Uterus (tissue), 4 donors: ENCODE measurements around the gene SYCE3. TPM values are rescaled to one million over a fixed set of nuclear protein-coding genes. Genes with fewer than 3 reads are reported as not detected.

Source experiments
- DNase-seq, 2 donors: peaks; one replicate each; pipeline ENCODE4 v3.0.0-alpha.2; 2019 to 2020
- H3K27ac ChIP-seq, 2 donors: fragments of 200-600 bp; sonication (generic); 1 replicate in 1 of 2; 2 replicates in 1 of 2; pipeline ENCODE4 v1.5.1; 2016 to 2018
- H3K27me3 ChIP-seq, 2 donors: fragments of 200-600 bp; sonication (generic); one replicate each; pipeline ENCODE4 v1.5.1; 2018 to 2019; ENCODE audit warnings: control low read depth in 1 of 2
- H3K36me3 ChIP-seq, 2 donors: fragments of 200-600 bp; sonication (generic); one replicate each; pipeline ENCODE4 v1.5.1; 2019; ENCODE audit warnings: control low read depth in 1 of 2
- H3K4me1 ChIP-seq, 2 donors: fragments of 200-600 bp; sonication (generic); one replicate each; pipeline ENCODE4 v1.5.1; 2018 to 2019; ENCODE audit warnings: control low read depth in 1 of 2
- H3K4me3 ChIP-seq, 2 donors: fragments of 200-600 bp; sonication (generic); 1 replicate in 1 of 2; 2 replicates in 1 of 2; pipeline ENCODE4 v1.5.1; 2018 to 2019; ENCODE audit warnings: mild to moderate bottlenecking in 1 of 2
- H3K9me3 ChIP-seq, 2 donors: fragments of 200-600 bp; sonication (generic); one replicate each; pipeline ENCODE4 v1.5.1; 2019; ENCODE audit warnings: control low read depth in 1 of 2
- POLR2A ChIP-seq, 2 donors: fragments of 450-650 bp; IDR thresholded peaks; one replicate each; pipeline ENCODE4 v1.6.1; 2016; ENCODE audit warnings: antibody characterized with exemption in 2 of 2, mild to moderate bottlenecking in 1 of 2, moderate library complexity in 1 of 2
- intact Hi-C: fragments of 100-400 bp; cut with DNase I; formaldehyde crosslinking; loops from one replicate; pipeline ENCODE4 v1.15.1; 2023; ENCODE audit warnings: low total_unique reads
- total RNA-seq, 4 donors: library from RNA; depleted of rRNA in 3 of 4; stranded (reverse); fragments of >200 nt in 3 of 4; gene quantifications; one replicate each; pipeline versions ENCODE4 v1.1.0 to v1.2.4, GENCODE V29; 2014 to 2023
- TF ChIP-seq, protein P1 (sequence below), 4 experiments: fragments of 200-600 bp in 2 of 4; fragments of 450-650 bp in 2 of 4; sonication (generic) in 2 of 4; IDR thresholded peaks; one replicate each; pipeline ENCODE4 v1.5.1; 2016 to 2019; ENCODE audit warnings: antibody characterized with exemption in 4 of 4, mild to moderate bottlenecking in 2 of 4, moderate library complexity in 1 of 4
- donor health status: DM: yes; HTN: yes; CAD: no.

Gene SYCE3
- total RNA-seq, 4 donors from 2014 or later, result not detected

DNA sequence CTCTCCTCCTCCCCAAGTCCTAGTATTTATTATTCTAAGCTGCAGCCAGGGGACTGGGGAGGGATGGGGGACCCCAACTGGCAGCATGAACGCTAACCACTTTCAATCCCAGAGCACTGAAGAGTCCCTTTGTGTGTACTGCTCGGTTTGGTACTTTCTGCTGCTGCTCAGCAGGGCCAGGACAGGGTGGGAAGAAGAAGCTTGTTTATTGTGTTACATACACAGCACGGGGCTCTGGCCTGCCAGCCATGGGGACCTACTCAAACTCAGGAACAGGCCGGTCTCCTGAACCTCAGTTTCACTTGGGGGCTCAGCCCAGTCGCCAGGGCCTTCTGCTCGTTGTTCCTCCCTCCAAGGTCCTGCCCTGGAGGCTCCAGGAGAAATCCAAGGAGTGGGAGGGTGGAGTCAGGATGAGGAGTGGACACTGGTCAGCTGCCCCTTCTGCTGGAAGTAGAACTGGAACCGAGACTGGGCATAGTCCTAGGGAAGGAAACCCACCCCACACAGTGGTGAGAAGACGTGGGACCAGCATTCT lies 16.1 kb upstream of the SYCE3 start:
- no peak overlapping the region for H3K27ac ChIP-seq
- H3K4me1 ChIP-seq, result peaks cover 4 to 7% of the 10 kb centered on the region in 2 donors
- DNase-seq, result no peak
- no peak overlapping the region for H3K4me3 ChIP-seq
- no peaks in the 10 kb centered on the region for H3K9me3 ChIP-seq
- TF ChIP-seq, protein P1, sequence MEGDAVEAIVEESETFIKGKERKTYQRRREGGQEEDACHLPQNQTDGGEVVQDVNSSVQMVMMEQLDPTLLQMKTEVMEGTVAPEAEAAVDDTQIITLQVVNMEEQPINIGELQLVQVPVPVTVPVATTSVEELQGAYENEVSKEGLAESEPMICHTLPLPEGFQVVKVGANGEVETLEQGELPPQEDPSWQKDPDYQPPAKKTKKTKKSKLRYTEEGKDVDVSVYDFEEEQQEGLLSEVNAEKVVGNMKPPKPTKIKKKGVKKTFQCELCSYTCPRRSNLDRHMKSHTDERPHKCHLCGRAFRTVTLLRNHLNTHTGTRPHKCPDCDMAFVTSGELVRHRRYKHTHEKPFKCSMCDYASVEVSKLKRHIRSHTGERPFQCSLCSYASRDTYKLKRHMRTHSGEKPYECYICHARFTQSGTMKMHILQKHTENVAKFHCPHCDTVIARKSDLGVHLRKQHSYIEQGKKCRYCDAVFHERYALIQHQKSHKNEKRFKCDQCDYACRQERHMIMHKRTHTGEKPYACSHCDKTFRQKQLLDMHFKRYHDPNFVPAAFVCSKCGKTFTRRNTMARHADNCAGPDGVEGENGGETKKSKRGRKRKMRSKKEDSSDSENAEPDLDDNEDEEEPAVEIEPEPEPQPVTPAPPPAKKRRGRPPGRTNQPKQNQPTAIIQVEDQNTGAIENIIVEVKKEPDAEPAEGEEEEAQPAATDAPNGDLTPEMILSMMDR (IDR thresholded peaks at IDR 0.05), result no peak
- no peak for TF ChIP-seq POLR2A (IDR thresholded peaks at IDR 0.05)
- H3K27me3 ChIP-seq, result no peaks in the 10 kb centered on the region
- intact Hi-C loops, result no loop called here
- no peaks in the 10 kb centered on the region for H3K36me3 ChIP-seq

DNA sequence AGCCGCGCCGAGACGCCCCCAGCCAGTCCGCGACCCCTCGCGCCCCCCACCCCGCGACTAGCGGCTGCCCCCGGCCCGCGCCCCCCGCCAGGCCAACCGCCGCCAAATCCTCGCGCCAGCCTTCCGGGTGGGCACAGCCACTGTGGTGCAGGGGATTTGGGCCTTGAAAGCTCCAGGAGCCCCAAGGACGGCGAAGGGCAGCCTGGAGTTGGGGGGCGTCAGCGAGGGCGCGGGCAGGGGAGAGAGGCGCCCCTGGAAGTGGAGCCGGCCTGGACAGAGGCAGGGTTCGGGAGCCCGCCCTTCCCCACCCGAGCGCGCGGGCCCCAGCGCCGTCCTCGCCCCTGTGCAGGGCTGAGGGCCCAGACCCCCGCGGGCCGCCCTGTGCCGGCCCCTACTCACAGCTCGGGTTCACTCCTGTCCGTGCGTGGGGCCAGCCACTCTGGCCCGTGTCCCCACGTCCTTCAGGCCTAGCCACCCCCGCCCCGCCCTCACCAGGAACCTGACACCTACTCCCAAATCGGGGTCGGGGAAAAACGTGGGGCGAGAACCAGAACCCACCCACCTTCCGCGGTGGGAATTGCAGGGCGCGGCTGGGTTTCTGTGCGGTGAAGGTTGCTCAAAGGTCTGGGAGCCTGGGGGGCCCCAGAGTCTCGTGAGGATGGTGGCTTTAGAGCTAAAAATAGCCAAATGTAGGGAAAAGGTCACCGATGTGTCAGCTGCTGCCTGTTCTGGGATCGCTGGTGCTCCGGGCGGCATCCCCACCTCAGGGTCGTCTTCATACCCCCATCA lies 15.5 kb upstream of the SYCE3 start, which contains the start of gene CPT1B:
TSS of gene CPT1B (minus strand) at position 441 of the 789 bp plus-strand sequence. CDS start 512 bp downstream, outside the sequence.
- intact Hi-C loops, result no loop called here
- no peak within 1 kb of the TSS for H3K27ac ChIP-seq
- DNase-seq, result no peak
- H3K36me3 ChIP-seq, result no peaks in the 10 kb centered on the region
- no peak for TF ChIP-seq POLR2A (IDR thresholded peaks at IDR 0.05)
- TF ChIP-seq, protein P1 (IDR thresholded peaks at IDR 0.05), result no peak
- no peaks in the 10 kb centered on the region for H3K27me3 ChIP-seq
- peaks cover 3 to 4% of the 10 kb centered on the region in 2 donors for H3K4me1 ChIP-seq
- no peaks in the 10 kb centered on the region for H3K9me3 ChIP-seq
- H3K4me3 ChIP-seq, result no peak within 1 kb of the TSS

DNA sequence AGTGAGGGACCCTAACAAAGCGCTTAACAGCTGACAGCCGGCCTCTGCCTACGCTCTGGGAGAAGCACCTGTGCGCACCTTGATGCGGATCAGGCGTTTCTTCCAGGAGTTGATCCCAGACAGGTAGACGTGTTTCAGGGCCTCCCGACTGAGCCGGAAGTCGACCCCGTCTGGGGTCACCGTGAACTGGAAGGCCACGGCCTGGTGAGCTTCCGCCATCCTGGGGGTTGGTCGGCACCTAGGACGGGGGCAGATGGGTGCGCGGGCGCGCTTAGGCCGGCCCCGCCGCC lies 14.9 kb upstream of the SYCE3 start:
- Histone ChIP-seq H3K4me3 (no peak overlapping the region), H3K9me3 (no peaks in the 10 kb centered on the region), H3K36me3 (no peaks in the 10 kb centered on the region), H3K27ac (no peak overlapping the region), H3K4me1 (peaks cover 3 to 4% of the 10 kb centered on the region in 2 donors), H3K27me3 (no peaks in the 10 kb centered on the region)
- no peak for DNase-seq
- intact Hi-C loops, result no loop called here
- TF ChIP-seq, protein P1 (IDR thresholded peaks at IDR 0.05), result no peak

DNA sequence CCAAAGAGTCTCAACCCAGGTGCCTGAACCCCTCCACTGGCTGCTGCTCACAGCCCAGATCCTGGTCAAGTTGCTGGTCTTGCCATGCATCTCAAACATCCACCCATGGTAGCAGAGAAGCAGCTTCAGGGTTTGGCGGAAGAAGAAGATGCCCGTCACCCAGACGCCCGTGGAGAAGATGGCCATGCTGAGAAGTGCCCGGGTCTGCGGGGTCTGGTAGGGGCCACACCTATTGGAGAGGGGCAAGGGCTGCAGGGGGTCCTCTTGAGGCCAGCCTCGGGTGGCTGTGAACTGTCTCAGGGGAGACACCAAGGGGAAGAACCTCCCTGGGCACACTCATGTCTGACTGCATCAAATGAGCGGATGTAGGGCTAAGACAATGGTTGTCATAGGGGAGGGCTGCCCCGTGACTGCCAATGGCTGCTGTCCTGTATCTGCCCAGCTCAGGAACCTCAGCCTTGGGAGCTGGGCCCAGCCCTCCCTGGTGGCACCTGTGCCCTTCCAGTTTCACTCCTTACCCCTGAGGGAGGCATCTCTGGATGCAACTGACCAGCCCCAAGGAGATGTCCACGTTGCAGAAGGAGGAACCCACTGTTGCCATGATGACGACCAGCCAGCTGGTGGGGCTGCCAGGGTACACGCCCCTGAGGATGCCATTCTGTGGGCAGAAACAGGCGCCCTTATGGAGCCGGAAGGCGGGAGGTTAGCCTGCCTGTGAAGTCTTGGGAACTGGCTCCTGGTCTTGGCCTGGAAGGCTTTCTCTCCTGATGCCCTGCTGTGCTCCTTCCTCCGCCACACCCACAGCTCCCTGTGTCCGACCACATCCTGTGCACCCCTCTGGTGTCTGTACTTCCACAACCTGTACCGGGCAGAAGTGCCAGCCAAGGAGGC lies 14.3 kb upstream of the SYCE3 start:
- no peak for TF ChIP-seq POLR2A (IDR thresholded peaks at IDR 0.05)
- TF ChIP-seq, protein P1 (IDR thresholded peaks at IDR 0.05), result no peak

DNA sequence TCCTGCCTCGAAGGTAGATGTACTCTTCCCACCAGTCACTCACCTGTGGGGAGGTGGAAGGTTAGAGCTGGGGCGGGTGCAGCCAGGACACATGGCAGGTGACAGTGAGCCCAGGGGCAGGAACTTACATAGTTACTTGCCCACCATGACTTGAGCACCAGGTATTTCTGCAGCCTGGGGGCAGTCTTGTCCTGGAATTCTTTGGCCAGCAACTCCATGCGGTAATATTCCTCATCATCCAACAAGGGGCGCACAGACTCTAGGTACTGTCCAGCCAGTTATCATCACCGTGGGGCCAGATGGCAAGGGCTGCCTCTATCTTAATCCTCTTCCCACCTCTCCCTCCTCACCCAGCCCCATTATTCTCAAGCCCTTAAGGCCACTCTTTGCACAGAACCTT lies 13.4 kb upstream of the SYCE3 start:
- TF ChIP-seq POLR2A (IDR thresholded peaks at IDR 0.05), result no peak
- TF ChIP-seq, protein P1 (IDR thresholded peaks at IDR 0.05), result no peak
- H3K27me3 ChIP-seq, result no peaks in the 10 kb centered on the region
- H3K36me3 ChIP-seq, result no peaks in the 10 kb centered on the region
- H3K27ac ChIP-seq, result no peak overlapping the region
- no peaks in the 10 kb centered on the region for H3K9me3 ChIP-seq
- intact Hi-C loops, result no loop called here
- no peak for DNase-seq
- H3K4me3 ChIP-seq, result no peak overlapping the region
- peaks cover 0 to under 1% of the 10 kb centered on the region in 2 donors for H3K4me1 ChIP-seq

More for the DNA sequence above, 14.3 kb upstream of the SYCE3 start:
- H3K4me3 ChIP-seq, result no peak overlapping the region
- peaks cover 3 to 4% of the 10 kb centered on the region in 2 donors for H3K4me1 ChIP-seq
- DNase-seq, result no peak
- intact Hi-C loops, result no loop called here
- no peaks in the 10 kb centered on the region for H3K36me3 ChIP-seq
- no peaks in the 10 kb centered on the region for H3K9me3 ChIP-seq
- no peak overlapping the region for H3K27ac ChIP-seq
- H3K27me3 ChIP-seq, result no peaks in the 10 kb centered on the region
